ENCODE measurements around the gene ANKS1A. TPM values are rescaled to one million over a fixed set of nuclear protein-coding genes. Genes with fewer than 3 reads are reported as not detected.

The ANKS1A gene
- polyA plus RNA-seq, 3 donors: 1.7 to 8.0 (median 3.1) TPM

DNA sequence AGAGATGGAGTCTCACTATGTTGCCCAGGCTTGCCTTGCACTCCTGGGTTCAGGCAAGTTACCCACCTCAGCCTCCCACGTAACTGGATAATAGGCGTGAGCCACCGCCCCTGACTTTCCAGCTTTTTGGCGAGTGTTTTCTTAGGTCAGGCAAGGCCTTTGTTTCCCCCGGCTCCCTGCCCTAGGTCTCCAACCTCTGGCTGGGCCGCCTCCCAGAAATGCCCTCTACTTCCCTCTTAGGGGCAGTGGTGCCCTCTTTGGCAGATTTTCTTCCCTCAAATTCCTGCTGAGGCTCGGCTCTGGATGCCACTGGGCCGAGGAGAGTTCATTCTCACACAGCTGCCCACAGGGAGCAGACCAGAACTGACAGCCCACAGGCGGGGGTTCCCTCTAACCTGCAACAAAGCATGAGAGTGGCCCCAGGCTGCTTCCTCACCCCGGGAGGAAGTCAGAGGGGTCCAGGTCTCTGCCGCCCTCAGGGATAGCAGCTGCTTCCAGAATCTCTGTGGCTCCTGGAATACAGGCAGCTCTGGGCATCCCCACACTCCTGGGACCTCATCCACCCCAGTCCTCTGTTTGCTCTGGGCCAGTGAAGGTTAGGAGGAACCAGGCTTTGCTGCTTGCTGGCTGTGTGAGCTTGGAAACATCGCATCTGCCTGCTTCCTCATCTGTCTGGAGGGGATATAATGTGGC is 195.6 kb downstream of the ANKS1A start:
- Mint-ChIP-seq H3K36me3 (peaks cover 79 to 97% of the 10 kb centered on the region in 2 donors), H3K27ac (no peak overlapping the region), H3K27me3 (ENCODE audit: low read depth in 3 of 3) (peaks cover 0 to 4% (median 0%) of the 10 kb centered on the region in 3 donors), H3K9me3 (peaks cover 0 to 1% (median 0%) of the 10 kb centered on the region in 7 donors), H3K4me1 (peaks cover 23% of the 10 kb centered on the region), H3K4me3 (no peak overlapping the region)
- Histone ChIP-seq H4K20me1 (ENCODE audit: insufficient read depth, low read length) (peaks cover 13% of the 10 kb centered on the region), H3K79me2 (ENCODE audit: insufficient read depth, low read length) (no peaks in the 10 kb centered on the region), H3K4me2 (replicated peaks; ENCODE audit: extremely low read depth, low read length, poor library complexity, severe bottlenecking) (no peak overlapping the region), H3K4me3 (replicated peaks in 1 of 3; ENCODE audit: low read depth in 2 of 3, low read length in 3 of 3) (no peak overlapping the region), H2AFZ (ENCODE audit: insufficient read depth, low read depth, low read length, poor library complexity, severe bottlenecking) (no peak overlapping the region), H3K4me1 (ENCODE audit: control insufficient read depth in 1 of 2, insufficient read depth in 2 of 2, low read length in 2 of 2) (peaks cover 18 to 21% of the 10 kb centered on the region in 2 donors), H3K36me3 (replicated peaks in 1 of 2; ENCODE audit: control insufficient read depth in 1 of 2, insufficient read depth in 2 of 2, low read length in 2 of 2) (peaks cover 83 to 100% of the 10 kb centered on the region in 2 donors), H3K27ac (ENCODE audit: low read depth in 1 of 2, low read length in 2 of 2) (no peak overlapping the region), H3K27me3 (ENCODE audit: control insufficient read depth in 2 of 2, insufficient read depth in 2 of 2, low read length in 2 of 2) (no peaks in the 10 kb centered on the region), H3K9me3 (replicated peaks in 1 of 2; ENCODE audit: control insufficient read depth in 1 of 2, insufficient read depth in 1 of 2, low read length in 2 of 2) (no peaks in the 10 kb centered on the region), H3K9ac (ENCODE audit: insufficient read depth, low read length, poor library complexity, severe bottlenecking) (no peak overlapping the region)
- TF ChIP-seq, protein P1, sequence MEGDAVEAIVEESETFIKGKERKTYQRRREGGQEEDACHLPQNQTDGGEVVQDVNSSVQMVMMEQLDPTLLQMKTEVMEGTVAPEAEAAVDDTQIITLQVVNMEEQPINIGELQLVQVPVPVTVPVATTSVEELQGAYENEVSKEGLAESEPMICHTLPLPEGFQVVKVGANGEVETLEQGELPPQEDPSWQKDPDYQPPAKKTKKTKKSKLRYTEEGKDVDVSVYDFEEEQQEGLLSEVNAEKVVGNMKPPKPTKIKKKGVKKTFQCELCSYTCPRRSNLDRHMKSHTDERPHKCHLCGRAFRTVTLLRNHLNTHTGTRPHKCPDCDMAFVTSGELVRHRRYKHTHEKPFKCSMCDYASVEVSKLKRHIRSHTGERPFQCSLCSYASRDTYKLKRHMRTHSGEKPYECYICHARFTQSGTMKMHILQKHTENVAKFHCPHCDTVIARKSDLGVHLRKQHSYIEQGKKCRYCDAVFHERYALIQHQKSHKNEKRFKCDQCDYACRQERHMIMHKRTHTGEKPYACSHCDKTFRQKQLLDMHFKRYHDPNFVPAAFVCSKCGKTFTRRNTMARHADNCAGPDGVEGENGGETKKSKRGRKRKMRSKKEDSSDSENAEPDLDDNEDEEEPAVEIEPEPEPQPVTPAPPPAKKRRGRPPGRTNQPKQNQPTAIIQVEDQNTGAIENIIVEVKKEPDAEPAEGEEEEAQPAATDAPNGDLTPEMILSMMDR (IDR thresholded peaks at IDR 0.05): no peak
- intact Hi-C loops (cut with micrococcal nuclease): no loop called here
- WGBS (ENCODE audit: insufficient coverage): 84% methylated on average over 10 of the region's 12 CpGs
- no peak for DNase-seq

DNA sequence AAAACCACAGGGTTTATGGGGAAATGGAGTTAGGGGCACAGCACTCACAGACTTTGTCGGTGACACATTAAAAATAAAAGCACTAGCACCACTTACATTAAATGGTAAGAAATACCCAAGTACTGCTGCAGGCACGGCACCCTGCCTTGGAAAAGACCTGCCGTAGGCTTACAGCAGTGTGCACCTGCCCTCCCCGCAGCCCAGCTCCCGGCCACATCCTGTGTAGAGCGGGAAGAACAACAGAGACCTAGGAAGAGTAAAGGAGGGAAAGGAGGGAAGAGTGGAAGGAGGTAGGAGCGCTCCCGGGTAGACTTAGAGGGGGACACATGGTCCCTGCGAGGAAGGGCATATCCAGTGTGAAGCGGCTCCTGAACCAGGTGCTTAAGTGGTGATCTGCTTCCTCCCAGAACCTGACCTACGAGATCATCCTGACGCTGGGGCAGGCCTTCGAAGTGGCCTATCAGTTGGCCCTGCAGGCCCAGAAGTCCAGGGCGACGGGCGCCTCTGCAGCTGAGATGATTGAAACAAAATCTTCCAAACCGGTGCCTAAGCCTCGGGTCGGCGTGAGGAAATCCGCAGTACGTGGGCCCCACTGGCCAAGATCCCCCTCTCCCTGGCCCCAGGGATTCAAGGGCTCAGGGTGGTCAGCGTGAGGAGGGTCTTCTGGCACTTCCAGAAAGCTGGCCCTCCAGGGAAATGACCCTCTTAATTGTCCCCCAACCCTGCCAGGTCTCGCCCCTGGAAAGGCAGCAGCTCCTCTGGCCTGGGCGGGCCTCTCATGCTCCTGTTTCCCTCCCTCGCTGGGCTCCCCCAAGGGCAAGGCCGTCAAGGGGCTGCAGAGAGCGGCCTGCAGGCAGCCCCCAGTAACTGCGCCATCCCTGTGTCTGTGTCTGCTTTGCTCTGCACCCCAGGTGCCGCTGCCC is 196.6 kb downstream of the ANKS1A start:
- no peaks in the 10 kb centered on the region for H3K9me3 ChIP-seq (replicated peaks in 1 of 2; ENCODE audit: control insufficient read depth in 1 of 2, insufficient read depth in 1 of 2, low read length in 2 of 2)
- H3K36me3 Mint-ChIP-seq: peaks cover 81 to 97% of the 10 kb centered on the region in 2 donors
- WGBS (ENCODE audit: insufficient coverage): 98% methylated on average over 24 of the region's 30 CpGs
- H4K20me1 ChIP-seq (ENCODE audit: insufficient read depth, low read length): peaks cover 13% of the 10 kb centered on the region
- peaks cover 18% of the 10 kb centered on the region for H3K4me1 Mint-ChIP-seq
- H3K36me3 ChIP-seq (replicated peaks in 1 of 2; ENCODE audit: control insufficient read depth in 1 of 2, insufficient read depth in 2 of 2, low read length in 2 of 2): peaks cover 83 to 98% of the 10 kb centered on the region in 2 donors
- peaks cover 0 to 4% (median 0%) of the 10 kb centered on the region in 3 donors for H3K27me3 Mint-ChIP-seq (ENCODE audit: low read depth in 3 of 3)
- no peak for DNase-seq
- no peaks in the 10 kb centered on the region for H3K79me2 ChIP-seq (ENCODE audit: insufficient read depth, low read length)
- no peak overlapping the region for H2AFZ ChIP-seq (ENCODE audit: insufficient read depth, low read depth, low read length, poor library complexity, severe bottlenecking)
- no peak overlapping the region for H3K4me3 ChIP-seq (replicated peaks in 1 of 3; ENCODE audit: low read depth in 2 of 3, low read length in 3 of 3)
- no peak overlapping the region for H3K27ac ChIP-seq (ENCODE audit: low read depth in 1 of 2, low read length in 2 of 2)
- peak overlapping the region in 1 of 7 donors; percentile 18 for H3K27ac Mint-ChIP-seq
- intact Hi-C loops (cut with micrococcal nuclease): no loop called here
- peaks cover 16% of the 10 kb centered on the region in 2 donors for H3K4me1 ChIP-seq (ENCODE audit: control insufficient read depth in 1 of 2, insufficient read depth in 2 of 2, low read length in 2 of 2)
- H3K27me3 ChIP-seq (ENCODE audit: control insufficient read depth in 2 of 2, insufficient read depth in 2 of 2, low read length in 2 of 2): no peaks in the 10 kb centered on the region
- no peak overlapping the region for H3K4me3 Mint-ChIP-seq
- TF ChIP-seq, protein P1 (IDR thresholded peaks at IDR 0.05): no peak
- H3K9me3 Mint-ChIP-seq: peaks cover 0 to 1% (median 0%) of the 10 kb centered on the region in 7 donors
- H3K4me2 ChIP-seq (replicated peaks; ENCODE audit: extremely low read depth, low read length, poor library complexity, severe bottlenecking): no peak overlapping the region
- no peak overlapping the region for H3K9ac ChIP-seq (ENCODE audit: insufficient read depth, low read length, poor library complexity, severe bottlenecking)

All from CD14-positive monocyte (primary cell).